Endothelial cell (in vitro differentiated cells): Measurements from ENCODE around the gene LSM10. TPM values are rescaled to one million over a fixed set of nuclear protein-coding genes. Genes with fewer than 3 reads are reported as not detected.

Source experiments
- DNase-seq: peaks from one replicate; pipeline ENCODE4 v3.0.0; 2021; ENCODE audit warnings: low spot score
- H3K27ac Mint-ChIP-seq: one replicate; pipeline ENCODE4 v1.8.0; 2021; ENCODE audit warnings: mixed read lengths, inconsistent platforms; ENCODE audit not compliant: unreplicated experiment
- H3K27me3 Mint-ChIP-seq: one replicate; pipeline ENCODE4 v1.8.0; 2021; ENCODE audit warnings: mild to moderate bottlenecking, moderate library complexity, mixed read lengths, inconsistent platforms; ENCODE audit not compliant: unreplicated experiment
- H3K36me3 Mint-ChIP-seq: one replicate; pipeline ENCODE4 v1.8.0; 2021; ENCODE audit warnings: mild to moderate bottlenecking, low read depth, mixed read lengths, inconsistent platforms; ENCODE audit not compliant: unreplicated experiment
- H3K4me1 Mint-ChIP-seq: one replicate; pipeline ENCODE4 v1.8.0; 2021; ENCODE audit warnings: mild to moderate bottlenecking, mixed read lengths, inconsistent platforms; ENCODE audit not compliant: unreplicated experiment
- H3K4me3 Mint-ChIP-seq: one replicate; pipeline ENCODE4 v1.8.0; 2021; ENCODE audit warnings: mild to moderate bottlenecking, mixed read lengths, inconsistent platforms; ENCODE audit not compliant: unreplicated experiment
- H3K9me3 Mint-ChIP-seq: one replicate; pipeline ENCODE4 v1.8.0; 2021; ENCODE audit warnings: mixed read lengths, inconsistent platforms; ENCODE audit not compliant: unreplicated experiment
- CTCF ChIP-seq: fragments of 200-600 bp; sonication (generic); IDR thresholded peaks from one replicate; pipeline ENCODE4 v1.5.0; 2021; ENCODE audit warnings: antibody characterized with exemption; ENCODE audit not compliant: unreplicated experiment
- total RNA-seq: library from RNA; stranded (reverse); fragmentation: NEBNext Ultra II Directional; extraction: Animal tissue kit (Norgen Biotek cat#: 25700); gene quantifications from one replicate; pipeline ENCODE4 v1.2.1, GENCODE V29; 2021; ENCODE audit not compliant: unreplicated experiment

The LSM10 gene
- total RNA-seq, 1 donor from 2014 or later = 22.3 TPM

- Mint-ChIP-seq H3K27ac (peak within 1 kb of the TSS; percentile 93), H3K4me3 (peak within 1 kb of the TSS; percentile 92), H3K36me3 (peaks cover 11% of the 10 kb centered on the region), H3K4me1 (peaks cover 25% of the 10 kb centered on the region), H3K27me3 (peaks cover 6% of the 10 kb centered on the region), H3K9me3 (no peaks in the 10 kb centered on the region)
- peak; percentile 98 for DNase-seq
- TF ChIP-seq CTCF = no peak
Measured at GRCh38 chr1:36385410-36386264, 12.1 kb downstream of the LSM10 start, which contains the start of gene STK40. TSS of gene STK40 (minus strand) at chr1:36385924. CDS start at chr1:36361332, 24,592 bp downstream.

GRCh38 chr1:36384542-36385409 is 12.9 kb downstream of the LSM10 start:
- peak; percentile 40 for DNase-seq
- peaks cover 6% of the 10 kb centered on the region for H3K27me3 Mint-ChIP-seq
- H3K4me1 Mint-ChIP-seq = peaks cover 25% of the 10 kb centered on the region
- no peaks in the 10 kb centered on the region for H3K9me3 Mint-ChIP-seq
- peaks cover 11% of the 10 kb centered on the region for H3K36me3 Mint-ChIP-seq
- H3K27ac Mint-ChIP-seq = peak overlapping the region; percentile 85
- no peak for TF ChIP-seq CTCF
- peak overlapping the region; percentile 92 for H3K4me3 Mint-ChIP-seq

- no peaks in the 10 kb centered on the region for H3K9me3 Mint-ChIP-seq
- DNase-seq = no peak
- H3K4me3 Mint-ChIP-seq = peak overlapping the region; percentile 5
- TF ChIP-seq CTCF = no peak
- peaks cover 11% of the 10 kb centered on the region for H3K36me3 Mint-ChIP-seq
- H3K27ac Mint-ChIP-seq = peak overlapping the region; percentile 30
- peaks cover 32% of the 10 kb centered on the region for H3K4me1 Mint-ChIP-seq
- peaks cover 6% of the 10 kb centered on the region for H3K27me3 Mint-ChIP-seq
Measured at GRCh38 chr1:36383240-36383639, 14.5 kb downstream of the LSM10 start.

GRCh38 chr1:36382669-36383068 is 15.0 kb downstream of the LSM10 start:
- TF ChIP-seq CTCF = no peak
- DNase-seq = no peak
- peak overlapping the region; percentile 30 for H3K27ac Mint-ChIP-seq
- H3K4me3 Mint-ChIP-seq = no peak overlapping the region
- peaks cover 11% of the 10 kb centered on the region for H3K36me3 Mint-ChIP-seq
- H3K9me3 Mint-ChIP-seq = no peaks in the 10 kb centered on the region
- H3K4me1 Mint-ChIP-seq = peaks cover 33% of the 10 kb centered on the region
- H3K27me3 Mint-ChIP-seq = peaks cover 6% of the 10 kb centered on the region
